Loucy (cell line): ENCODE measurements around the gene KLF7.
"Not testable (repeated sequence)": the region's sequence is repeated elsewhere in the genome, so short reads cannot be mapped to it uniquely, and the experiment has no call there.

Source experiments
- H2AFZ ChIP-seq: fragments of 200-600 bp; sonication (generic); 2 replicates; pipeline ENCODE4 v1.6.0; 2016; ENCODE audit warnings: antibody characterized with exemption, mild to moderate bottlenecking, low read length, moderate library complexity
- H3F3A ChIP-seq: fragments of 200-600 bp; 2 replicates; pipeline ENCODE4 v1.6.0; 2016; ENCODE audit warnings: antibody characterized with exemption, low read depth, mild to moderate bottlenecking
- H3K27me3 ChIP-seq: fragments of 200-600 bp; sonication (generic); 2 replicates; pipeline ENCODE4 v1.6.1; 2014; ENCODE audit warnings: low read length, mild to moderate bottlenecking; ENCODE audit not compliant: insufficient read depth, poor library complexity, severe bottlenecking
- H3K36me3 ChIP-seq: fragments of 200-600 bp; sonication (generic); 2 replicates; pipeline ENCODE4 v1.6.1; 2016; ENCODE audit warnings: low read length; ENCODE audit not compliant: insufficient read depth
- H3K4me1 ChIP-seq: fragments of 200-600 bp; sonication (generic); 2 replicates; pipeline ENCODE4 v1.5.1; 2014; ENCODE audit warnings: low read length, mild to moderate bottlenecking; ENCODE audit not compliant: insufficient read depth, poor library complexity, severe bottlenecking
- H3K4me2 ChIP-seq: fragments of 200-600 bp; sonication (generic); 2 replicates; pipeline ENCODE4 v1.6.0; 2014; ENCODE audit warnings: antibody characterized with exemption, low read length, low read depth, mild to moderate bottlenecking; ENCODE audit not compliant: poor library complexity, severe bottlenecking
- H3K4me3 ChIP-seq: fragments of 200-600 bp; sonication (generic); 2 replicates; pipeline ENCODE4 v1.5.1; 2014; ENCODE audit warnings: low read length, mild to moderate bottlenecking, mixed read lengths; ENCODE audit not compliant: poor library complexity, severe bottlenecking
- H3K79me2 ChIP-seq: fragments of 200-600 bp; sonication (generic); 2 replicates; pipeline ENCODE4 v1.6.1; 2014; ENCODE audit warnings: low read length; ENCODE audit not compliant: insufficient read depth
- H3K9ac ChIP-seq: fragments of 200-600 bp; sonication (generic); 2 replicates; pipeline ENCODE4 v1.6.0; 2014; ENCODE audit warnings: mild to moderate bottlenecking, low read depth, low read length, moderate library complexity; ENCODE audit not compliant: poor library complexity, severe bottlenecking
- H3K9me2 ChIP-seq: fragments of 200-600 bp; sonication (generic); replicated peaks from 2 replicates; pipeline ENCODE4 v1.6.1; 2016; ENCODE audit warnings: low read depth, low read length, mixed read lengths
- H3K9me3 ChIP-seq: fragments of 200-600 bp; sonication (generic); 2 replicates; pipeline ENCODE4 v1.6.1; 2014; ENCODE audit warnings: mild to moderate bottlenecking, antibody characterized with exemption, low read length, low read depth; ENCODE audit not compliant: insufficient read depth
- H4K20me1 ChIP-seq: fragments of 200-600 bp; sonication (generic); 2 replicates; pipeline ENCODE4 v1.6.0; 2014; ENCODE audit warnings: antibody characterized with exemption, low read length, mild to moderate bottlenecking; ENCODE audit not compliant: insufficient read depth, poor library complexity, severe bottlenecking
- EZH2phosphoT487 ChIP-seq: fragments of 200-600 bp; IDR thresholded peaks from 2 replicates; pipeline ENCODE4 v1.6.1; 2018; ENCODE audit warnings: antibody characterized with exemption, mild to moderate bottlenecking, moderate library complexity, borderline replicate concordance
- TF ChIP-seq, protein P1 (sequence below): fragments of 200-600 bp; sonication (generic); conservative IDR thresholded peaks from 2 replicates; pipeline ENCODE4 v1.5.1; 2014; ENCODE audit warnings: mild to moderate bottlenecking, antibody characterized with exemption, low read length

Gene KLF7

DNA sequence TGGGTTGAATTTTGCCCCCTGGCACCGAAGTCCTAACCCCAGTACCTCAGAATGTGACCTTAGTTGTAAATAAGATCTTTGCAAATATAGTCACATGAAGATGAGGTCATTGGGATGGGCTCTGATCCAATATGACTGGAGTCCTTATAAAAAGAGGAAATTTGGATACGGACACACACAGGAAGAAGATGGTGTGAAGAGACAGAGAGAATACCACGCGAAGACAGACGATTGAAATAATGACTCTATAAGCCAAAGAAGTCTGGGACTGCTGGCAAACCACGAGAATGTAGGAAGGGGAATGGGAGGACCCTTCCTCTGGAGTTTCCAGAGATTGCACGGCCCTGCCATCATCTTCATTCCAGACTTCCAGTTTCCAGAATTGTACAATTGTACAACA is 127.9 kb downstream of the KLF7 start:
- Histone ChIP-seq H3K27me3 (no peaks in the 10 kb centered on the region), H3K9me3 (no peaks in the 10 kb centered on the region), H2AFZ (no peak overlapping the region), H4K20me1 (no peaks in the 10 kb centered on the region), H3K9me2 (no peaks in the 10 kb centered on the region), H3K79me2 (no peaks in the 10 kb centered on the region), H3F3A (no peaks in the 10 kb centered on the region), H3K9ac (no peak overlapping the region), H3K4me2 (no peak overlapping the region), H3K36me3 (no peaks in the 10 kb centered on the region), H3K4me3 (no peak overlapping the region), H3K4me1 (no peaks in the 10 kb centered on the region)
- TF ChIP-seq EZH2phosphoT487, result no peak
- TF ChIP-seq, protein P1, sequence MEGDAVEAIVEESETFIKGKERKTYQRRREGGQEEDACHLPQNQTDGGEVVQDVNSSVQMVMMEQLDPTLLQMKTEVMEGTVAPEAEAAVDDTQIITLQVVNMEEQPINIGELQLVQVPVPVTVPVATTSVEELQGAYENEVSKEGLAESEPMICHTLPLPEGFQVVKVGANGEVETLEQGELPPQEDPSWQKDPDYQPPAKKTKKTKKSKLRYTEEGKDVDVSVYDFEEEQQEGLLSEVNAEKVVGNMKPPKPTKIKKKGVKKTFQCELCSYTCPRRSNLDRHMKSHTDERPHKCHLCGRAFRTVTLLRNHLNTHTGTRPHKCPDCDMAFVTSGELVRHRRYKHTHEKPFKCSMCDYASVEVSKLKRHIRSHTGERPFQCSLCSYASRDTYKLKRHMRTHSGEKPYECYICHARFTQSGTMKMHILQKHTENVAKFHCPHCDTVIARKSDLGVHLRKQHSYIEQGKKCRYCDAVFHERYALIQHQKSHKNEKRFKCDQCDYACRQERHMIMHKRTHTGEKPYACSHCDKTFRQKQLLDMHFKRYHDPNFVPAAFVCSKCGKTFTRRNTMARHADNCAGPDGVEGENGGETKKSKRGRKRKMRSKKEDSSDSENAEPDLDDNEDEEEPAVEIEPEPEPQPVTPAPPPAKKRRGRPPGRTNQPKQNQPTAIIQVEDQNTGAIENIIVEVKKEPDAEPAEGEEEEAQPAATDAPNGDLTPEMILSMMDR, result no peak

DNA sequence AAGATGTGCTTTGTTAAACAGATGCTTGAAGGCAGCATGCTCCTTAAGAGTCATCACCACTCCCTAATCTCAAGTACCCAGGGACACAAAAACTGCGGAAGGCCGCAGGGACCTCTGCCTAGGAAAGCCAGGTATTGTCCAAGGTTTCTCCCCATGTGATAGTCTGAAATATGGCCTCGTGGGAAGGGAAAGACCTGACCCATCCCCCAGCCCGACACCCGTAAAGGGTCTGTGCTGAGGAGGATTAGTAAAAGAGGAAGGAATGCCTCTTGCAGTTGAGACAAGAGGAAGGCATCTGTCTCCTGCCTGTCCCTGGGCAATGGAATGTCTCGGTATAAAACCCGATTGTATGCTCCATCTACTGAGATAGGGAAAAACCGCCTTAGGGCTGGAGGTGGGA is 128.7 kb downstream of the KLF7 start:
- H3F3A ChIP-seq, H3K4me2 ChIP-seq, H3K36me3 ChIP-seq, H3K9me3 ChIP-seq, H3K79me2 ChIP-seq, H3K27me3 ChIP-seq, H2AFZ ChIP-seq, H4K20me1 ChIP-seq, H3K9me2 ChIP-seq, H3K4me3 ChIP-seq, H3K9ac ChIP-seq, H3K4me1 ChIP-seq: not testable (repeated sequence)

DNA sequence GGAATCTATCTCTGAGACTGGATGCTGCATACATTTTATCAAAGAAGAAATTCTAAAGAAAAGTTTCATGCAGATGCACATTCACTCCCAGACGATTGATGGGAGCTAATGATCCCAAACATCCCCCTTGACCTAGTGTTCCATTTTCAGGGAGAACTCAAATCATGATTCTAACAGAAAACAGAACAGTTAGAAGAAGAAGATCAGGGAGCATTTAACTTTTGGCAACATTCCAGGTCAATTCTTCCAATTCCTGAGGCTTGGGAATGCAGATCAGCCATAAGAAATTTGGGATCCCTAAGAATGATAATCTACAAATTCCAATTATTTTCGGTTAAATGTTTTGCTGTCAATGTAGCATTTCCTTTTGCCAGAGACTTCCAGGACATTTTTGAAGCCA is 129.9 kb downstream of the KLF7 start:
- H3K9ac ChIP-seq, result no peak overlapping the region
- H3K4me3 ChIP-seq, result no peak overlapping the region

DNA sequence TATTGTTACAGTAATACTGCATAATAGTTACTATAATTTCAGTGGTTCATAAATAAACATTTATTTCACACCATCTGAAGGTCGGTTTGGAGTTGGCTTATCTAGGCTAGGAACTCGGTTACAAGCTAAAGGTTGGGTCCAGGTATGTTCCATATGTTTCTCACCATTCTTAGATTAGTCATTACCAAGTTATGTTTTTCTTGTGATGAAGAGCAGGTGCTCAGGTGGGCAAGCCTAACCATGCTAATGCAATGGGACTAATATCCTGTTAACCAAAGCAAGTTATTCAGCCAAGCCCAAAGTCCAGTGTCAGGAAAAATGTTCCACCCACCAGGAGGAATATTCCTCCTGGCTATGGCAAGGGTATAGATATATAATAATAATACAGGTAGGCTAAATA is 133.3 kb downstream of the KLF7 start:
- Histone ChIP-seq H3K9me2 (no peaks in the 10 kb centered on the region), H3K9ac (no peak overlapping the region), H4K20me1 (no peaks in the 10 kb centered on the region), H3K4me1 (no peaks in the 10 kb centered on the region), H3K79me2 (no peaks in the 10 kb centered on the region), H3K36me3 (no peaks in the 10 kb centered on the region), H3K4me3 (no peak overlapping the region), H3F3A (no peaks in the 10 kb centered on the region), H3K27me3 (no peaks in the 10 kb centered on the region), H3K9me3 (no peaks in the 10 kb centered on the region), H3K4me2 (no peak overlapping the region), H2AFZ (no peak overlapping the region)
- TF ChIP-seq EZH2phosphoT487, result no peak
- TF ChIP-seq, protein P1, result no peak

More for the DNA sequence above, 129.9 kb downstream of the KLF7 start:
- H4K20me1 ChIP-seq, result no peaks in the 10 kb centered on the region
- H3K79me2 ChIP-seq, result no peaks in the 10 kb centered on the region
- TF ChIP-seq, protein P1, result no peak
- TF ChIP-seq EZH2phosphoT487, result no peak
- no peaks in the 10 kb centered on the region for H3K27me3 ChIP-seq
- H3K4me2 ChIP-seq, result no peak overlapping the region
- H3F3A ChIP-seq, result no peaks in the 10 kb centered on the region
- no peaks in the 10 kb centered on the region for H3K9me2 ChIP-seq
- H3K9me3 ChIP-seq, result no peaks in the 10 kb centered on the region
- no peaks in the 10 kb centered on the region for H3K4me1 ChIP-seq
- no peaks in the 10 kb centered on the region for H3K36me3 ChIP-seq
- no peak overlapping the region for H2AFZ ChIP-seq
